GM18861 (cell line): Measurements from ENCODE around the gene SLC25A46.
"Not testable (repeated sequence)": the region's sequence is repeated elsewhere in the genome, so short reads cannot be mapped to it uniquely, and the experiment has no call there.

Experiments used
- ATAC-seq: cut with Tn5 transposase; IDR thresholded peaks from one replicate; pipeline ENCODE4 v1.9.1; 2021; ENCODE audit not compliant: unreplicated experiment

The SLC25A46 gene

GRCh38 chr5:110754181-110754580, 15.4 kb downstream of the SLC25A46 start:
- ATAC-seq: no peak

- ATAC-seq: no peak
Observed at GRCh38 chr5:110757118-110757729, 18.4 kb downstream of the SLC25A46 start.

GRCh38 chr5:110760158-110760557, 21.4 kb downstream of the SLC25A46 start:
- ATAC-seq: no peak

- no peak for ATAC-seq
Observed at GRCh38 chr5:110768138-110768860, 29.5 kb downstream of the SLC25A46 start.

GRCh38 chr5:110769000-110769681, 30.3 kb downstream of the SLC25A46 start:
- no peak for ATAC-seq

GRCh38 chr5:110770286-110770685, 31.5 kb downstream of the SLC25A46 start:
- no peak for ATAC-seq

- no peak for ATAC-seq
Observed at GRCh38 chr5:110784901-110785300, 46.1 kb downstream of the SLC25A46 start.

GRCh38 chr5:110785356-110785755, 46.5 kb downstream of the SLC25A46 start:
- no peak for ATAC-seq

- not testable (repeated sequence) for ATAC-seq
Observed at GRCh38 chr5:110788006-110788405, 49.2 kb downstream of the SLC25A46 start.

- no peak for ATAC-seq
Observed at GRCh38 chr5:110790673-110791072, 51.9 kb downstream of the SLC25A46 start.

- ATAC-seq: no peak
Observed at GRCh38 chr5:110802998-110803397, 64.2 kb downstream of the SLC25A46 start.

GRCh38 chr5:110803467-110804326, 64.9 kb downstream of the SLC25A46 start:
- no peak for ATAC-seq

- ATAC-seq: no peak
Observed at GRCh38 chr5:110807169-110807568, 68.4 kb downstream of the SLC25A46 start.

GRCh38 chr5:110809006-110809405, 70.2 kb downstream of the SLC25A46 start:
- ATAC-seq: no peak
